Peyer's patch (tissue), 4 donors: ENCODE results near the gene DMWD.

Experiments
- CTCF ChIP-seq, 6 experiments: fragments of 450-650 bp in 4 of 6; fragments of 200-600 bp in 2 of 6; sonication (generic) in 1 of 6; IDR thresholded peaks; one replicate each; pipeline ENCODE4 v1.5.1; 2017 to 2019; ENCODE audit warnings: antibody characterized with exemption in 6 of 6, mild to moderate bottlenecking in 3 of 6, moderate library complexity in 1 of 6
- POLR2A ChIP-seq, 2 donors: fragments of 450-650 bp; IDR thresholded peaks; one replicate each; pipeline ENCODE4 v1.5.1; 2017; ENCODE audit warnings: antibody characterized with exemption in 2 of 2, mild to moderate bottlenecking in 2 of 2, moderate library complexity in 2 of 2

DNA sequence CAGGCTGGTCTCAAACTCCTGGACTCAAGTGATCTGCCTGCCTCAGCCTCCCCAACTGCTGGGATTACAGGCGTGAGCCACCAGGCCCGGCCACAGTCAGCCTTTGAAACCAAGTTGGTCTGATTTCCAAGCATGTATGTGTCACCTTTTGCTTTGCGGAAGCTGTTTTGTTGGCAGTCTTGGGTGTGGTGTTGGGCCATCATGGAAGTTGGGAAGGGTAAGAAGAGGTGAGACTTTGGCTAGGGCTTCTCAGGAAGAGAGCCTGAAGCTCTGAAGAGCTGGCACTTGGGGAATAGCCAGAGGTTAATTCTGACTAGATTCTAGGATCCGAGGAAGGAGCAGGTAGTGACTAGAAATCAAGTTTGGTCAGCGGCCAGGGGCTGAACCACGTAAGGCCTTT is 19.7 kb upstream of the DMWD start:
- TF ChIP-seq CTCF (IDR thresholded peaks at IDR 0.05): no peak
- TF ChIP-seq POLR2A (IDR thresholded peaks at IDR 0.05): no peak
